ENCODE measurements around the gene MRPL42.
A peak's percentile ranks its signal among the peaks of the same experiment; 100 is the strongest.

Gene MRPL42

GRCh38 chr12:93526786-93527428 lies 59.6 kb downstream of the MRPL42 start:
- H3K9me3 ChIP-seq (ENCODE audit: control insufficient read depth, low read length), result no peaks in the 10 kb centered on the region
- H3K4me1 ChIP-seq (ENCODE audit: control insufficient read depth, insufficient read depth, low read length, poor library complexity, severe bottlenecking), result peaks cover 18% of the 10 kb centered on the region
- no peak overlapping the region for H3K27ac ChIP-seq (ENCODE audit: low read depth, low read length, severe bottlenecking)
- no peak overlapping the region for H3K4me3 ChIP-seq (ENCODE audit: extremely low read depth, insufficient read depth, low read length, poor library complexity, severe bottlenecking)
- WGBS, 2 experiments (ENCODE audit: insufficient coverage in 2 of 2), result 41 to 56% methylated on average over 2 to 3 of the region's 4 CpGs
- no peaks in the 10 kb centered on the region for H3K36me3 ChIP-seq (ENCODE audit: control insufficient read depth, insufficient read depth, low read length)

- H3K27ac ChIP-seq (ENCODE audit: low read depth, low read length, severe bottlenecking), result no peak overlapping the region
- 74% methylated on average over 3 of the region's 5 CpGs; no CpG with 5 or more reads in 1 of the 2 experiments for WGBS, 2 experiments (ENCODE audit: insufficient coverage in 2 of 2)
- H3K4me3 ChIP-seq (ENCODE audit: extremely low read depth, insufficient read depth, low read length, poor library complexity, severe bottlenecking), result no peak overlapping the region
- no peaks in the 10 kb centered on the region for H3K36me3 ChIP-seq (ENCODE audit: control insufficient read depth, insufficient read depth, low read length)
- H3K9me3 ChIP-seq (ENCODE audit: control insufficient read depth, low read length), result no peaks in the 10 kb centered on the region
- peaks cover 12% of the 10 kb centered on the region for H3K4me1 ChIP-seq (ENCODE audit: control insufficient read depth, insufficient read depth, low read length, poor library complexity, severe bottlenecking)
These were observed 63.0 kb downstream of the MRPL42 start for GRCh38 chr12:93530358-93530757.

GRCh38 chr12:93533310-93533709 lies 66.0 kb downstream of the MRPL42 start:
- H3K9me3 ChIP-seq (ENCODE audit: control insufficient read depth, low read length), result no peaks in the 10 kb centered on the region
- H3K27ac ChIP-seq (ENCODE audit: low read depth, low read length, severe bottlenecking), result no peak overlapping the region
- H3K36me3 ChIP-seq (ENCODE audit: control insufficient read depth, insufficient read depth, low read length), result no peaks in the 10 kb centered on the region
- H3K4me1 ChIP-seq (ENCODE audit: control insufficient read depth, insufficient read depth, low read length, poor library complexity, severe bottlenecking), result no peaks in the 10 kb centered on the region
- 84 to 88% methylated on average over 5 of the region's 5 CpGs for WGBS, 2 experiments (ENCODE audit: insufficient coverage in 2 of 2)
- no peak overlapping the region for H3K4me3 ChIP-seq (ENCODE audit: extremely low read depth, insufficient read depth, low read length, poor library complexity, severe bottlenecking)

DNA sequence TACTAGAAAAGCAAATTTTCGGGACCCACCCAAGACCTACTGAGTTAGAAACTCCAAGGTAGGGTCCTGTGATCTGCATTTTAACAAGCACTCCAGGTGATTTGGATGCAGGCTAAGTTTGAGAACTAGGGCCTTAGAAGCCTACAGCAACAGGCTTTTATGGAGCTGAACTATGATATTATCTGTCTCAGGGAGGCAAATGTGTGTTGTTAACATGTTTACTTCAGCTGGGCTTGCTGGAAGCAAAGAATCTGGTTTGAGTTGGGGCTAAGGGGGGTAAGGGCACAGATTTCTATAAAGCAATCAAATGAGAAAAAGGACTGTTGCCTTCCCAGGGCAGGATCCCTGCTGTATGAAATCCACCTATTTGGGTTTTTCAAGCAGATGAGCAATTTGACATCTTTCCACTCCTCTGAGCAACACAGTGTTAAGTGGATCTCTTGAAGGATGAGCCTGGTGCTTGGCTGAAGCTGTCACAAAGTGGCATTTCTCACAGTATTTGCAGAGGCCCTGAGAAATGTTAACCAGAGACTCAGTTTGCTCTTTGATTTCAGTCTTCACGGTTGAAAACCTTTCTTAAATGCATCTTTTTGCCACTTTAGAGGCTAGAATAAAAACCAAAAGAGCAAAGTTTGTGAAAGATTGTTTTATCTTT lies 68.9 kb downstream of the MRPL42 start:
- Histone ChIP-seq H3K9me3 (ENCODE audit: control insufficient read depth, low read length) (no peaks in the 10 kb centered on the region), H3K27ac (ENCODE audit: low read depth, low read length, severe bottlenecking) (peak overlapping the region; percentile 61), H3K4me1 (ENCODE audit: control insufficient read depth, insufficient read depth, low read length, poor library complexity, severe bottlenecking) (no peaks in the 10 kb centered on the region), H3K36me3 (ENCODE audit: control insufficient read depth, insufficient read depth, low read length) (no peaks in the 10 kb centered on the region), H3K4me3 (ENCODE audit: extremely low read depth, insufficient read depth, low read length, poor library complexity, severe bottlenecking) (no peak overlapping the region)
- 82 to 100% methylated on average over 2 of the region's 2 CpGs for WGBS, 2 experiments (ENCODE audit: insufficient coverage in 2 of 2)

DNA sequence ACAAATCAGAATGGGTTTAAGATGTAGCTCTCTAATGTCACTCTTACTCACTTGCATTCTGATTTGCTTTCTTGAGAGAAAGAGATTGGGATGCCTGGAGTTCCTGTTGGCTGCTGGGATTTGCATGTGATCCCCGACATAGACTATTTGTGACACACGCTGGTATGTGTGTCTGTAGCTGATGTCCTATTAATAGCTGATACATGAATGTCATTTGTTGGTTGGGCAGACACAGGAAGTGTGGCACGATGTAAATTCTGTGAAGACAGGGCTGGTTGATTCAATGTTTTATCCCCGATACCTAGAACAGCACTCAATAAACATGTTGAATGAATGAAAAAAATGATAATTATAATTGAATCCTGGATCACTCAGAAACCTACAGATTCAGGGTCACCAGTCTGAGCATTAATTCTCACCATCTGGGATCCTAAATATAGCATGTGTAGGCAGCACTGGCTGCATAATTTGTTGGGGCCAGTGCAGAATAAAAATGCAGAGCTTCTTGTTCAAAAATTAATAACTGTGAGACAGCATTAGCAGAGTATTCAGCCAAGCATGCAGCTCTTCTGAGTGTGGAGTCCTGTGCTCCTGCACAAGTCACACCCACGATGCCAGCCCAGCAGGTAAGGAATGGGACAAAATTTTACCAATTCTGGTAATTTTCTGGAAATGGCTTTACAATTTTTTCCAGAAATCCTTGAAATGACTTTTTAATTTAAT lies 69.6 kb downstream of the MRPL42 start:
- Histone ChIP-seq H3K9me3 (ENCODE audit: control insufficient read depth, low read length) (no peaks in the 10 kb centered on the region), H3K4me3 (ENCODE audit: extremely low read depth, insufficient read depth, low read length, poor library complexity, severe bottlenecking) (no peak overlapping the region), H3K36me3 (ENCODE audit: control insufficient read depth, insufficient read depth, low read length) (no peaks in the 10 kb centered on the region), H3K27ac (ENCODE audit: low read depth, low read length, severe bottlenecking) (peak overlapping the region; percentile 61), H3K4me1 (ENCODE audit: control insufficient read depth, insufficient read depth, low read length, poor library complexity, severe bottlenecking) (peaks cover 2% of the 10 kb centered on the region)
- 60 to 91% methylated on average over 1 to 3 of the region's 5 CpGs for WGBS, 2 experiments (ENCODE audit: insufficient coverage in 2 of 2)

- H3K9me3 ChIP-seq (ENCODE audit: control insufficient read depth, low read length), result no peaks in the 10 kb centered on the region
- 73% methylated on average over 4 of the region's 5 CpGs; no CpG with 5 or more reads in 1 of the 2 experiments for whole genome bisulfite sequencing, 2 experiments (ENCODE audit: insufficient coverage in 2 of 2)
- H3K36me3 ChIP-seq (ENCODE audit: control insufficient read depth, insufficient read depth, low read length), result no peaks in the 10 kb centered on the region
- H3K27ac ChIP-seq (ENCODE audit: low read depth, low read length, severe bottlenecking), result no peak overlapping the region
- peaks cover 5% of the 10 kb centered on the region for H3K4me1 ChIP-seq (ENCODE audit: control insufficient read depth, insufficient read depth, low read length, poor library complexity, severe bottlenecking)
- no peak overlapping the region for H3K4me3 ChIP-seq (ENCODE audit: extremely low read depth, insufficient read depth, low read length, poor library complexity, severe bottlenecking)
These were observed 70.5 kb downstream of the MRPL42 start for GRCh38 chr12:93537769-93538168.

- H3K4me3 ChIP-seq (ENCODE audit: extremely low read depth, insufficient read depth, low read length, poor library complexity, severe bottlenecking), result no peak overlapping the region
- H3K4me1 ChIP-seq (ENCODE audit: control insufficient read depth, insufficient read depth, low read length, poor library complexity, severe bottlenecking), result peaks cover 5% of the 10 kb centered on the region
- H3K36me3 ChIP-seq (ENCODE audit: control insufficient read depth, insufficient read depth, low read length), result peaks cover 5% of the 10 kb centered on the region
- no peak overlapping the region for H3K27ac ChIP-seq (ENCODE audit: low read depth, low read length, severe bottlenecking)
- WGBS, 2 experiments (ENCODE audit: insufficient coverage in 2 of 2), result 91 to 96% methylated on average over 3 of the region's 4 CpGs
- no peaks in the 10 kb centered on the region for H3K9me3 ChIP-seq (ENCODE audit: control insufficient read depth, low read length)
These were observed 72.5 kb downstream of the MRPL42 start for GRCh38 chr12:93539821-93540220.

GRCh38 chr12:93540466-93540865 lies 73.2 kb downstream of the MRPL42 start:
- peaks cover 5% of the 10 kb centered on the region for H3K4me1 ChIP-seq (ENCODE audit: control insufficient read depth, insufficient read depth, low read length, poor library complexity, severe bottlenecking)
- WGBS, 2 experiments (ENCODE audit: insufficient coverage in 2 of 2), result 60% methylated on average over 1 of the region's 1 CpG; no CpG with 5 or more reads in 1 of the 2 experiments
- H3K36me3 ChIP-seq (ENCODE audit: control insufficient read depth, insufficient read depth, low read length), result peaks cover 5% of the 10 kb centered on the region
- H3K27ac ChIP-seq (ENCODE audit: low read depth, low read length, severe bottlenecking), result no peak overlapping the region
- no peak overlapping the region for H3K4me3 ChIP-seq (ENCODE audit: extremely low read depth, insufficient read depth, low read length, poor library complexity, severe bottlenecking)
- no peaks in the 10 kb centered on the region for H3K9me3 ChIP-seq (ENCODE audit: control insufficient read depth, low read length)

- H3K4me3 ChIP-seq (ENCODE audit: extremely low read depth, insufficient read depth, low read length, poor library complexity, severe bottlenecking), result no peak overlapping the region
- peaks cover 5% of the 10 kb centered on the region for H3K4me1 ChIP-seq (ENCODE audit: control insufficient read depth, insufficient read depth, low read length, poor library complexity, severe bottlenecking)
- WGBS, 2 experiments (ENCODE audit: insufficient coverage in 2 of 2), result 80 to 94% methylated on average over 3 of the region's 4 CpGs
- peaks cover 5% of the 10 kb centered on the region for H3K36me3 ChIP-seq (ENCODE audit: control insufficient read depth, insufficient read depth, low read length)
- H3K9me3 ChIP-seq (ENCODE audit: control insufficient read depth, low read length), result no peaks in the 10 kb centered on the region
- H3K27ac ChIP-seq (ENCODE audit: low read depth, low read length, severe bottlenecking), result no peak overlapping the region
These were observed 74.4 kb downstream of the MRPL42 start for GRCh38 chr12:93541578-93542225.

DNA sequence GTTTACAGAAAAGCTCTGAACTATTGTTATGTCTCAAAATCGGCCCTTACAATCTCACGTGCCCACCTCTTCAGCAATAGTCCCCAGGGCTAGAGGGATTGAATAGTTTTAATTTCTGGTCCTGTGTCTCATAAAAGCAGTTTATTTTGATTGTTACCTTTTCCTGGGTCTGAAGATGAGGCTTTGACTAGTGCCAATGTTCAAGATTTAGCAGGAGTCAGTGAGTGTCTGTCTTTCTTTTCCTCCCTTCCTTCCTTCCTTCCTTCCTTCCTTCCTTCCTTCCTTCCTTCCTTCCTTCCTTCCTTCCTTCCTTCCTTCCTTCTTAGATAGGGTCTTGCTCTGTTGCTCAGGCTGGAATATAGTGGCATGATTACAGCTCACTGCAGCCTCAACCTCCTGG lies 80.5 kb downstream of the MRPL42 start:
- WGBS, 2 experiments (ENCODE audit: insufficient coverage in 2 of 2), result 71 to 80% methylated on average over 1 of the region's 2 CpGs
- Histone ChIP-seq H3K27ac (ENCODE audit: low read depth, low read length, severe bottlenecking) (no peak overlapping the region), H3K4me1 (ENCODE audit: control insufficient read depth, insufficient read depth, low read length, poor library complexity, severe bottlenecking) (no peaks in the 10 kb centered on the region), H3K4me3 (ENCODE audit: extremely low read depth, insufficient read depth, low read length, poor library complexity, severe bottlenecking) (no peak overlapping the region), H3K9me3 (ENCODE audit: control insufficient read depth, low read length) (no peaks in the 10 kb centered on the region), H3K36me3 (ENCODE audit: control insufficient read depth, insufficient read depth, low read length) (peaks cover 14% of the 10 kb centered on the region)
